ENCODE results near the gene CMSS1.

GRCh38 chr3:99854756-99855298 is 37.2 kb downstream of the CMSS1 start:
- no peak for TF ChIP-seq CTCF (IDR thresholded peaks at IDR 0.05)
- no peak for TF ChIP-seq POLR2A (IDR thresholded peaks at IDR 0.05)
